ENCODE results near the gene ETV2. TPM values are rescaled to one million over a fixed set of nuclear protein-coding genes. Genes with fewer than 3 reads are reported as not detected.

Gene ETV2
- 0.70 TPM in 1 of 2 replicates, not detected in the other for polyA plus RNA-seq

GRCh38 chr19:35641515-35642151, at the start of gene ETV2:
TSS of gene ETV2 (plus strand) at chr19:35641745. CDS start at chr19:35642461, 716 bp downstream.

GRCh38 chr19:35612559-35613321, 28.8 kb upstream of the ETV2 start, which contains the start of gene HAUS5:
TSS of gene HAUS5 (plus strand) at chr19:35612735. CDS start at chr19:35612795, 60 bp downstream.

GRCh38 chr19:35628565-35629331, 12.8 kb upstream of the ETV2 start, which contains the start of gene RBM42:
TSS of gene RBM42 (plus strand) at chr19:35629036. CDS start at chr19:35629154, 118 bp downstream.

GRCh38 chr19:35648017-35648961, 6.7 kb downstream of the ETV2 start, which contains the start of gene COX6B1:
TSS of gene COX6B1 (plus strand) at chr19:35648323. CDS start at chr19:35651244, 2,921 bp downstream.

GRCh38 chr19:35666251-35666913, 24.8 kb downstream of the ETV2 start, which contains the start of gene UPK1A:
TSS of gene UPK1A (plus strand) at chr19:35666517. CDS start at chr19:35666813, 296 bp downstream.

Other genes with a start within 250 kb of the ETV2 start
- gene FFAR2, start 193.5 kb upstream of the ETV2 start, polyA plus RNA-seq = not detected in 2 replicates
- gene KRTDAP, start 151.3 kb upstream of the ETV2 start, polyA plus RNA-seq = 0.58 and 1.7 TPM in 2 replicates
- gene DMKN, start 128.1 kb upstream of the ETV2 start, polyA plus RNA-seq = 6.0 and 7.7 TPM in 2 replicates
- not detected in 2 replicates for gene SBSN, start 113.4 kb upstream of the ETV2 start, polyA plus RNA-seq
- not detected in 2 replicates for gene GAPDHS, start 108.3 kb upstream of the ETV2 start, polyA plus RNA-seq
- 95.0 and 102 TPM in 2 replicates for gene TMEM147, start 96.1 kb upstream of the ETV2 start, polyA plus RNA-seq
- gene ATP4A, start 78.1 kb upstream of the ETV2 start, polyA plus RNA-seq = not detected in 2 replicates
- not detected in 2 replicates for gene PMIS2, start 55.6 kb upstream of the ETV2 start, polyA plus RNA-seq
- gene HAUS5, start 29.0 kb upstream of the ETV2 start, polyA plus RNA-seq = 0.60 and 0.84 TPM in 2 replicates
- 8.9 and 12.6 TPM in 2 replicates for gene RBM42, start 12.7 kb upstream of the ETV2 start, polyA plus RNA-seq
- 1,754 and 2,269 TPM in 2 replicates for gene COX6B1, start 6.6 kb downstream of the ETV2 start, polyA plus RNA-seq
- gene UPK1A, start 24.8 kb downstream of the ETV2 start, polyA plus RNA-seq = 0.27 TPM in 1 of 2 replicates, not detected in the other
- not detected in 2 replicates for gene ZBTB32, start 62.8 kb downstream of the ETV2 start, polyA plus RNA-seq
- 1.0 and 1.8 TPM in 2 replicates for gene KMT2B, start 76.3 kb downstream of the ETV2 start, polyA plus RNA-seq
- 1.0 and 4.9 TPM in 2 replicates for gene IGFLR1, start 100.7 kb downstream of the ETV2 start, polyA plus RNA-seq
- 69.6 and 75.0 TPM in 2 replicates for gene U2AF1L4, start 103.7 kb downstream of the ETV2 start, polyA plus RNA-seq
- gene PSENEN, start 103.9 kb downstream of the ETV2 start, polyA plus RNA-seq = 311 and 383 TPM in 2 replicates
- 4.6 and 8.3 TPM in 2 replicates for gene LIN37, start 106.8 kb downstream of the ETV2 start, polyA plus RNA-seq
- 0.50 TPM in 1 of 2 replicates, not detected in the other for gene HSPB6, start 115.3 kb downstream of the ETV2 start, polyA plus RNA-seq
- 0.51 TPM in 1 of 2 replicates, not detected in the other for gene PROSER3, start 116.4 kb downstream of the ETV2 start, polyA plus RNA-seq
- gene ARHGAP33, start 133.8 kb downstream of the ETV2 start, polyA plus RNA-seq = 0.15 and 0.40 TPM in 2 replicates
- gene PRODH2, start 171.1 kb downstream of the ETV2 start, polyA plus RNA-seq = not detected in 2 replicates
- gene NPHS1, start 210.8 kb downstream of the ETV2 start, polyA plus RNA-seq = 0.08 TPM in 1 of 2 replicates, not detected in the other
- 1.1 TPM in 1 of 2 replicates, not detected in the other for gene KIRREL2, start 215.2 kb downstream of the ETV2 start, polyA plus RNA-seq
- gene APLP1, start 226.8 kb downstream of the ETV2 start, polyA plus RNA-seq = 223 and 377 TPM in 2 replicates

Data from Purkinje cell (primary cell).